IMR-90 (cell line): ENCODE results near the gene AQP1. TPM values are rescaled to one million over a fixed set of nuclear protein-coding genes. Genes with fewer than 3 reads are reported as not detected.

Experiments
- ATAC-seq: fragments of 200-7000 bp; cut with Tn5 transposase; 2 replicates; pipeline ENCODE4 v1.9.1; 2020; ENCODE audit warnings: low read depth, mild to moderate bottlenecking, moderate library complexity
- Bru-seq: library from RNA; stranded (reverse); fragments of 400-500 nt; gene quantifications from one replicate; lab custom pipeline; 2021; lab: Mats Ljungman, UMichigan
- BruChase-seq, 2 experiments: library from RNA; stranded (reverse); fragments of 400-500 nt; gene quantifications; one replicate each; lab custom pipeline; 2021; lab: Mats Ljungman, UMichigan
- BruUV-seq: library from RNA; stranded (reverse); fragments of 400-500 nt; replicated peaks from 2 replicates; lab custom pipeline; 2021; lab: Mats Ljungman, UMichigan
- CTCF ChIA-PET: fragments of 300-600 bp; formaldehyde crosslinking; extraction: SDS; loops from one replicate; lab custom pipeline; 2021; ENCODE audit warnings: antibody characterized with exemption; lab: Yijun Ruan, JAX
- POLR2A ChIA-PET: fragments of 300-600 bp; sonication (Branson Sonifier 250); formaldehyde crosslinking; loops from one replicate; lab custom pipeline; 2022; ENCODE audit warnings: antibody characterized with exemption; ENCODE audit not compliant: unreplicated experiment; lab: Charles Lee
- DNase-seq: peaks from one replicate; pipeline ENCODE4 v3.0.0; 2013
- H2AFZ ChIP-seq: replicated peaks from 2 replicates; pipeline ENCODE3; 2013; ENCODE audit warnings: low read length, mild to moderate bottlenecking; ENCODE audit not compliant: poor library complexity
- H2AK5ac ChIP-seq: 2 replicates; pipeline ENCODE4 v1.6.1; 2013; ENCODE audit warnings: low read depth, low read length, inconsistent platforms
- H2AK9ac ChIP-seq: replicated peaks from 2 replicates; pipeline ENCODE3; 2013; ENCODE audit warnings: mild to moderate bottlenecking, low read depth, low read length, moderate library complexity; ENCODE audit not compliant: poor library complexity
- H2BK120ac ChIP-seq: 2 replicates; pipeline ENCODE4 v1.6.1; 2013; ENCODE audit warnings: low read depth, low read length, inconsistent platforms
- H2BK15ac ChIP-seq: 3 replicates; pipeline ENCODE4 v1.6.1; 2013; ENCODE audit warnings: low read depth, low read length, inconsistent platforms
- H2BK20ac ChIP-seq: 2 replicates; pipeline ENCODE4 v1.6.1; 2013; ENCODE audit warnings: low read depth, mild to moderate bottlenecking, inconsistent platforms, low read length, moderate library complexity
- H2BK5ac ChIP-seq: 2 replicates; pipeline ENCODE4 v1.6.1; 2013; ENCODE audit warnings: mild to moderate bottlenecking, low read depth, low read length, inconsistent platforms; ENCODE audit not compliant: poor library complexity, severe bottlenecking
- H3K14ac ChIP-seq: replicated peaks from 2 replicates; pipeline ENCODE4 v1.6.1; 2013; ENCODE audit warnings: low read depth, low read length, inconsistent platforms
- H3K18ac ChIP-seq: 2 replicates; pipeline ENCODE4 v1.6.1; 2013; ENCODE audit warnings: low read depth, low read length, control low read depth
- H3K23ac ChIP-seq: 2 replicates; pipeline ENCODE4 v1.6.1; 2013; ENCODE audit warnings: low read depth, low read length, inconsistent platforms
- H3K27ac ChIP-seq: 2 replicates; pipeline ENCODE4 v1.5.1; 2013; ENCODE audit warnings: mild to moderate bottlenecking, control low read depth, low read length; ENCODE audit not compliant: insufficient read depth
- H3K27me3 ChIP-seq: 2 replicates; pipeline ENCODE4 v1.6.1; 2013; ENCODE audit warnings: low read length; ENCODE audit not compliant: control insufficient read depth, insufficient read depth
- H3K36me3 ChIP-seq: 2 replicates; pipeline ENCODE4 v1.6.1; 2013; ENCODE audit warnings: low read length, mixed read lengths; ENCODE audit not compliant: control insufficient read depth, insufficient read depth
- H3K4ac ChIP-seq: 2 replicates; pipeline ENCODE4 v1.6.1; 2013; ENCODE audit warnings: low read depth, low read length, inconsistent platforms
- H3K4me1 ChIP-seq: 2 replicates; pipeline ENCODE4 v1.6.1; 2013; ENCODE audit warnings: low read length, mixed read lengths; ENCODE audit not compliant: control insufficient read depth, insufficient read depth
- H3K4me2 ChIP-seq: 2 replicates; pipeline ENCODE4 v1.6.1; 2013; ENCODE audit warnings: low read depth, mild to moderate bottlenecking, control low read depth, low read length, moderate library complexity
- H3K4me3 ChIP-seq: 2 replicates; pipeline ENCODE4 v1.5.1; 2013; ENCODE audit warnings: low read depth, mild to moderate bottlenecking, control low read depth, low read length, moderate library complexity; ENCODE audit not compliant: insufficient read depth
- H3K56ac ChIP-seq: 2 replicates; pipeline ENCODE4 v1.6.1; 2013; ENCODE audit warnings: low read length, inconsistent platforms; ENCODE audit not compliant: insufficient read depth; ENCODE audit errors: extremely low read depth
- H3K79me1 ChIP-seq, 2 experiments: 2 replicates each; pipeline ENCODE4 v1.6.1; 2013; ENCODE audit warnings: low read length in 2 of 2, inconsistent platforms in 1 of 2, low read depth in 1 of 2
- H3K9ac ChIP-seq: 2 replicates; pipeline ENCODE4 v1.6.1; 2013; ENCODE audit warnings: low read depth, low read length, control low read depth
- H3K9me1 ChIP-seq: 2 replicates; pipeline ENCODE4 v1.6.1; 2013; ENCODE audit warnings: low read length, inconsistent platforms; ENCODE audit not compliant: insufficient read depth
- H3K9me3 ChIP-seq: 2 replicates; pipeline ENCODE4 v1.6.1; 2013; ENCODE audit warnings: low read length; ENCODE audit not compliant: control insufficient read depth, insufficient read depth
- H4K20me1 ChIP-seq: 2 replicates; pipeline ENCODE4 v1.6.1; 2013; ENCODE audit warnings: low read length, inconsistent platforms; ENCODE audit not compliant: insufficient read depth
- H4K5ac ChIP-seq: 2 replicates; pipeline ENCODE4 v1.6.1; 2013; ENCODE audit warnings: mild to moderate bottlenecking, low read depth, low read length, control low read depth
- H4K8ac ChIP-seq, 2 experiments: 2 replicates each; pipeline ENCODE4 v1.6.1; 2013; ENCODE audit warnings: low read depth in 2 of 2, low read length in 2 of 2, control low read depth in 1 of 2, inconsistent platforms in 1 of 2
- H4K91ac ChIP-seq: 2 replicates; pipeline ENCODE4 v1.6.1; 2013; ENCODE audit warnings: low read depth, low read length, inconsistent platforms; ENCODE audit not compliant: insufficient read depth
- CEBPB ChIP-seq: IDR thresholded peaks from 2 replicates; pipeline ENCODE4 v1.6.1; 2012; ENCODE audit warnings: low read depth, low read length, improper control_type of control experiment
- CHD1 ChIP-seq: IDR thresholded peaks from 2 replicates; pipeline ENCODE4 v1.6.1; 2012; ENCODE audit warnings: low read depth, low read length, improper control_type of control experiment
- FOS ChIP-seq: fragments of 150-350 bp; IDR thresholded peaks from 2 replicates; pipeline ENCODE4 v1.6.1; 2016; ENCODE audit warnings: low read depth, low read length
- MAZ ChIP-seq: IDR thresholded peaks from 2 replicates; pipeline ENCODE4 v1.6.1; 2012; ENCODE audit warnings: low read depth, mild to moderate bottlenecking, low read length, improper control_type of control experiment, moderate library complexity, borderline replicate concordance
- MXI1 ChIP-seq: IDR thresholded peaks from 2 replicates; pipeline ENCODE4 v1.6.1; 2012; ENCODE audit warnings: low read depth, mild to moderate bottlenecking, low read length, moderate library complexity, borderline replicate concordance
- NFE2L2 ChIP-seq: fragments of 150-350 bp; IDR thresholded peaks from 2 replicates; pipeline ENCODE4 v1.6.1; 2016; ENCODE audit warnings: low read depth, mild to moderate bottlenecking, low read length
- POLR2A ChIP-seq: IDR thresholded peaks from 2 replicates; pipeline ENCODE4 v1.6.1; 2012; ENCODE audit warnings: mild to moderate bottlenecking, low read depth, low read length
- RCOR1 ChIP-seq: IDR thresholded peaks from 2 replicates; pipeline ENCODE4 v1.6.1; 2012; ENCODE audit warnings: mild to moderate bottlenecking, low read length, improper control_type of control experiment; ENCODE audit not compliant: insufficient replicate concordance
- RFX5 ChIP-seq: IDR thresholded peaks from 2 replicates; pipeline ENCODE4 v1.8.0; 2012; ENCODE audit warnings: low read depth, mild to moderate bottlenecking, low read length, moderate library complexity
- SMC3 ChIP-seq: fragments of 150-350 bp; IDR thresholded peaks from 2 replicates; pipeline ENCODE4 v1.6.1; 2016; ENCODE audit warnings: low read depth, mild to moderate bottlenecking, antibody characterized with exemption, low read length, moderate library complexity
- WGBS, 2 experiments: methylation state at CpG; one replicate each; pipeline versions ENCODE4 v1.1.5 to v1.1.7; 2013; ENCODE audit warnings: missing lambda C conversion rate in 2 of 2; ENCODE audit not compliant: insufficient read length in 1 of 2; ENCODE audit errors: extremely low coverage in 2 of 2; 5-methylcytosine and 5-hydroxymethylcytosine counted together
- dilution Hi-C: fragments of 300-500 bp; cut with HindIII; formaldehyde crosslinking; loops from one replicate; pipeline ENCODE4 v1.14.3; 2018; ENCODE audit warnings: low sequenced_read_pairs; ENCODE audit not compliant: unreplicated experiment
- in situ Hi-C: fragments of 300-500 bp; cut with MboI; formaldehyde crosslinking; loops from 3 replicates; pipeline ENCODE4 v1.14.3; 2019; ENCODE audit warnings: low sequenced_read_pairs, inconsistent platforms, mixed read lengths
- intact Hi-C: fragments of 100-400 bp; cut with micrococcal nuclease; formaldehyde crosslinking; loops from 2 replicates; pipeline ENCODE4 v1.10.0; 2022
- long read RNA-seq: library from polyadenylated mRNA; unstranded; transcript quantifications from one replicate; pipeline ENCODE4 v2.0.0, GENCODE V29; 2021; ENCODE audit not compliant: unreplicated experiment
- polyA plus RNA-seq, 3 experiments: library from polyadenylated mRNA; depleted of rRNA; stranded (reverse); fragments of >200 nt; gene quantifications; 2 replicates each; pipeline ENCODE4 v1.2.3, GENCODE V29; 2012; ENCODE audit warnings: low replicate concordance in 1 of 3
- total RNA-seq: library from RNA; depleted of rRNA; stranded (reverse); fragments of >200 nt; gene quantifications from 2 replicates; pipeline ENCODE4 v1.2.3, GENCODE V29; 2012; rRNA removed

The AQP1 gene
- total RNA-seq: 0.18 and 0.28 TPM in 2 replicates
- polyA plus RNA-seq (2012; rRNA removed): 0.39 and 0.55 TPM in 2 replicates
- 0.18 and 0.30 TPM in 2 replicates for polyA plus RNA-seq (2012; cell fraction: cytosol; rRNA removed)
- polyA plus RNA-seq (2012; cell fraction: nucleus; rRNA removed; ENCODE audit: low replicate concordance): 0.87 and 1.2 TPM in 2 replicates
- Bru-seq, nascent RNA: percentile 32 among the genes with signal in this experiment
- BruChase-seq, experiment 1, labeled RNA remaining after a 6-hour chase: percentile 38 among the genes with signal in this experiment
- percentile 44 among the genes with signal in this experiment for BruChase-seq, experiment 2, labeled RNA remaining after a 2-hour chase
- long read RNA-seq, partial matches to known transcripts: 0 of 1 reads
- long read RNA-seq, other reads (novel, unspliced or antisense): 0 of 1 reads

DNA sequence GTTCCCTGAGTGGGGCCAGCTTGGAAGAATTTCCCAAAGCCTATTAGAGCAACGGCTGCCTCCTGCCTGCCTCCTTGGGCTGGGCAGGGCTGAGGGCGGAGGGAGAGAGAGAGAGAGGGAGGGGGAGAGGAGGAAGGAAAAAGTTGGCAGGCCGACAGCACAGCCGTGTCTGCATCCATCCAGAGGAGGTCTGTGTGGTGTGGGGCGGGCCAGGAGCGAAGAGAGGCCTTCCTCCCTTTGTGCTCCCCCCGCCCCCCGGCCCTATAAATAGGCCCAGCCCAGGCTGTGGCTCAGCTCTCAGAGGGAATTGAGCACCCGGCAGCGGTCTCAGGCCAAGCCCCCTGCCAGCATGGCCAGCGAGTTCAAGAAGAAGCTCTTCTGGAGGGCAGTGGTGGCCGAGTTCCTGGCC is at the start of gene AQP1:
Gene AQP1 (plus strand): TSS at position 293 of the 409 bp plus-strand sequence. CDS start 57 bp downstream, at position 350.
- DNase-seq (no peak), ATAC-seq (peak; percentile 25; the same call in 1 of the 2 replicates)
- H2BK5ac ChIP-seq: no peak within 1 kb of the TSS
- H3K23ac ChIP-seq: no peak within 1 kb of the TSS
- H4K8ac ChIP-seq: no peak within 1 kb of the TSS
- H3K4ac ChIP-seq: peak within 1 kb of the TSS; percentile 22; the same call in 1 of the 2 replicates
- intact Hi-C loops: no loop called here
- peaks cover 3% of the 10 kb centered on the region; the same call in 1 of the 2 replicates for H3K27me3 ChIP-seq
- no peak within 1 kb of the TSS for H3K18ac ChIP-seq
- peak within 1 kb of the TSS; percentile 54; the same call in 1 of the 2 replicates for H2AK5ac ChIP-seq
- no peak within 1 kb of the TSS for H2AK9ac ChIP-seq
- no peak within 1 kb of the TSS for H3K56ac ChIP-seq
- no peaks in the 10 kb centered on the region for H3K36me3 ChIP-seq
- H4K5ac ChIP-seq: no peak within 1 kb of the TSS
- no peak within 1 kb of the TSS for H4K91ac ChIP-seq
- H3K4me1 ChIP-seq: peaks cover 2% of the 10 kb centered on the region; the same call in 1 of the 2 replicates
- H3K4me2 ChIP-seq: no peak within 1 kb of the TSS
- ChIA-PET CTCF (no interaction called here), POLR2A (no interaction called here)
- no peak within 1 kb of the TSS for H3K9ac ChIP-seq
- no peak within 1 kb of the TSS for H3K14ac ChIP-seq
- no peak within 1 kb of the TSS for H2AFZ ChIP-seq
- H3K79me1 ChIP-seq: no peaks in the 10 kb centered on the region
- no peak within 1 kb of the TSS for H2BK20ac ChIP-seq
- no peak within 1 kb of the TSS for H3K27ac ChIP-seq
- H3K9me1 ChIP-seq: peaks cover 4% of the 10 kb centered on the region; the same call in 1 of the 2 replicates
- no peaks in the 10 kb centered on the region for H4K20me1 ChIP-seq
- WGBS, 2 experiments: 41% methylated on average over 6 of the region's 12 CpGs; no CpG with 5 or more reads in 1 of the 2 experiments
- no TSS peak for BruUV-seq
- H2BK120ac ChIP-seq: no peak within 1 kb of the TSS
- no peak for TF ChIP-seq RCOR1
- TF ChIP-seq SMC3: no peak
- TF ChIP-seq MXI1: no peak
- TF ChIP-seq FOS: no peak
- no peak for TF ChIP-seq CHD1
- no peak for TF ChIP-seq CEBPB
- no peak for TF ChIP-seq RFX5
- no peak for TF ChIP-seq MAZ
- TF ChIP-seq POLR2A: no peak
- no peak for TF ChIP-seq NFE2L2
- no peak within 1 kb of the TSS for H3K4me3 ChIP-seq
- H2BK15ac ChIP-seq: no peak within 1 kb of the TSS
- H3K9me3 ChIP-seq: no peaks in the 10 kb centered on the region
- dilution Hi-C loops: no loop called here
- in situ Hi-C loops: no loop called here
